H9 (cell line): ENCODE data around the gene PLEKHA5. TPM values are rescaled to one million over a fixed set of nuclear protein-coding genes. Genes with fewer than 3 reads are reported as not detected.

Experiments
- DNase-seq: peaks from one replicate; pipeline ENCODE4 v3.0.0-alpha.2; 2017
- H2AFZ ChIP-seq: one replicate; pipeline ENCODE4 v1.6.1; 2013; ENCODE audit warnings: mild to moderate bottlenecking, low read length, control low read depth, moderate library complexity
- H2AK5ac ChIP-seq: 2 replicates; pipeline ENCODE4 v1.6.1; 2013; ENCODE audit warnings: low read length, control low read depth, mixed read lengths; ENCODE audit not compliant: insufficient read length
- H2BK120ac ChIP-seq: one replicate; pipeline ENCODE4 v1.6.1; 2013; ENCODE audit warnings: low read depth, mild to moderate bottlenecking, low read length, control low read depth, inconsistent platforms; ENCODE audit not compliant: poor library complexity, severe bottlenecking
- H2BK12ac ChIP-seq: 2 replicates; pipeline ENCODE4 v1.6.1; 2013; ENCODE audit warnings: low read length, control low read depth, mixed read lengths, low read depth; ENCODE audit not compliant: insufficient read length
- H2BK15ac ChIP-seq: 2 replicates; pipeline ENCODE4 v1.6.1; 2013; ENCODE audit warnings: low read depth, low read length, control low read depth
- H2BK20ac ChIP-seq: one replicate; pipeline ENCODE4 v1.6.1; 2013; ENCODE audit warnings: low read depth, mild to moderate bottlenecking, low read length, control low read depth, inconsistent platforms; ENCODE audit not compliant: poor library complexity, severe bottlenecking
- H2BK5ac ChIP-seq: 2 replicates; pipeline ENCODE4 v1.6.1; 2013; ENCODE audit warnings: low read length, control low read depth, mixed read lengths; ENCODE audit not compliant: insufficient read length
- H3K14ac ChIP-seq: 2 replicates; pipeline ENCODE4 v1.6.1; 2013; ENCODE audit warnings: low read length, control low read depth; ENCODE audit not compliant: insufficient read depth
- H3K18ac ChIP-seq: 2 replicates; pipeline ENCODE4 v1.6.1; 2013; ENCODE audit warnings: low read depth, mild to moderate bottlenecking, mixed read lengths, low read length, control low read depth; ENCODE audit not compliant: insufficient read length
- H3K23ac ChIP-seq: 2 replicates; pipeline ENCODE4 v1.6.1; 2013; ENCODE audit warnings: low read length, control low read depth, mixed read lengths, low read depth; ENCODE audit not compliant: insufficient read length
- H3K23me2 ChIP-seq: 2 replicates; pipeline ENCODE4 v1.6.1; 2013; ENCODE audit warnings: low read depth, mild to moderate bottlenecking, mixed read lengths, low read length, control low read depth; ENCODE audit not compliant: insufficient read length, poor library complexity, severe bottlenecking
- H3K27ac ChIP-seq: 2 replicates; pipeline ENCODE4 v1.5.1; 2013; ENCODE audit warnings: low read length, control low read depth, mixed read lengths, low read depth; ENCODE audit not compliant: insufficient read length
- H3K27me3 ChIP-seq: 2 replicates; pipeline ENCODE4 v1.6.1; 2013; ENCODE audit warnings: low read length, control low read depth, inconsistent platforms; ENCODE audit not compliant: insufficient read depth
- H3K4ac ChIP-seq: 2 replicates; pipeline ENCODE4 v1.6.1; 2013; ENCODE audit warnings: low read depth, mild to moderate bottlenecking, control low read depth, inconsistent platforms, low read length, moderate library complexity
- H3K4me1 ChIP-seq: 2 replicates; pipeline ENCODE4 v1.6.1; 2013; ENCODE audit warnings: low read length, control low read depth, inconsistent platforms; ENCODE audit not compliant: insufficient read depth
- H3K4me2 ChIP-seq: 2 replicates; pipeline ENCODE4 v1.6.1; 2013; ENCODE audit warnings: low read length, control low read depth, mixed read lengths; ENCODE audit not compliant: insufficient read length, insufficient read depth
- H3K56ac ChIP-seq: 2 replicates; pipeline ENCODE4 v1.6.1; 2013; ENCODE audit warnings: low read depth, mild to moderate bottlenecking, mixed read lengths, low read length, control low read depth; ENCODE audit not compliant: insufficient read length
- H3K79me1 ChIP-seq: 2 replicates; pipeline ENCODE4 v1.6.1; 2013; ENCODE audit warnings: low read depth, mild to moderate bottlenecking, moderate library complexity, low read length, control low read depth, inconsistent platforms; ENCODE audit not compliant: insufficient read depth, poor library complexity, severe bottlenecking
- H3K79me2 ChIP-seq: 2 replicates; pipeline ENCODE4 v1.6.1; 2013; ENCODE audit warnings: low read length, control low read depth, inconsistent platforms; ENCODE audit not compliant: insufficient read depth
- H3K9ac ChIP-seq: 2 replicates; pipeline ENCODE4 v1.6.1; 2013; ENCODE audit warnings: low read length, control low read depth, mixed read lengths; ENCODE audit not compliant: insufficient read length; ENCODE audit errors: extremely low read depth
- H3K9me3 ChIP-seq: one replicate; pipeline ENCODE4 v1.6.1; 2013; ENCODE audit warnings: low read depth, low read length, inconsistent platforms; ENCODE audit not compliant: control insufficient read depth
- H3T11ph ChIP-seq: one replicate; pipeline ENCODE4 v1.6.1; 2013; ENCODE audit warnings: mild to moderate bottlenecking, low read length, control low read depth, inconsistent platforms
- H4K20me1 ChIP-seq: one replicate; pipeline ENCODE4 v1.6.1; 2013; ENCODE audit not compliant: control insufficient read depth, insufficient read length, insufficient read depth
- H4K5ac ChIP-seq: 2 replicates; pipeline ENCODE4 v1.6.1; 2013; ENCODE audit warnings: low read depth, mild to moderate bottlenecking, mixed read lengths, low read length, control low read depth; ENCODE audit not compliant: insufficient read length
- H4K8ac ChIP-seq: replicated peaks from 2 replicates; pipeline ENCODE4 v1.6.1; 2013; ENCODE audit warnings: low read length, control low read depth, mixed read lengths, low read depth; ENCODE audit not compliant: insufficient read length
- H4K91ac ChIP-seq: 2 replicates; pipeline ENCODE4 v1.6.1; 2013; ENCODE audit warnings: low read depth, mild to moderate bottlenecking, moderate library complexity, mixed read lengths, low read length, control low read depth; ENCODE audit not compliant: insufficient read length
- H3K27ac Mint-ChIP-seq, 3 experiments: 2 replicates in 2 of 3; 3 replicates in 1 of 3; pipeline ENCODE4 v1.8.0; 2020 to 2021; ENCODE audit warnings: mixed read lengths in 3 of 3, mild to moderate bottlenecking in 1 of 3, moderate library complexity in 1 of 3
- H3K27me3 Mint-ChIP-seq: 2 replicates; pipeline ENCODE4 v1.8.0; 2021; ENCODE audit warnings: low read depth, mild to moderate bottlenecking, moderate library complexity, mixed read lengths
- H3K36me3 Mint-ChIP-seq, 3 experiments: 2 replicates in 2 of 3; 3 replicates in 1 of 3; pipeline ENCODE4 v1.8.0; 2020 to 2021; ENCODE audit warnings: low read depth in 3 of 3, mixed read lengths in 3 of 3; ENCODE audit not compliant: insufficient read depth in 1 of 3
- H3K4me1 Mint-ChIP-seq, 2 experiments: 2 replicates each; pipeline ENCODE4 v1.8.0; 2020; ENCODE audit warnings: mixed read lengths in 2 of 2
- H3K4me3 Mint-ChIP-seq, 2 experiments: 2 replicates in 1 of 2; 3 replicates in 1 of 2; pipeline ENCODE4 v1.8.0; 2020 to 2021; ENCODE audit warnings: mild to moderate bottlenecking in 2 of 2, mixed read lengths in 2 of 2, moderate library complexity in 1 of 2
- H3K9me3 Mint-ChIP-seq, 2 experiments: 2 replicates in 1 of 2; 3 replicates in 1 of 2; pipeline ENCODE4 v1.8.0; 2020; ENCODE audit warnings: mild to moderate bottlenecking in 2 of 2, mixed read lengths in 2 of 2, moderate library complexity in 1 of 2
- CTCF ChIP-seq: fragments of 200-600 bp; sonication (generic); conservative IDR thresholded peaks from 3 replicates; pipeline ENCODE4 v1.8.0; 2021; ENCODE audit warnings: antibody characterized with exemption, mild to moderate bottlenecking
- WGBS: extraction: QIAGEN DNeasy Blood & Tissue Kit; methylation state at CpG from one replicate; pipeline ENCODE4 v1.1.7; 2013; ENCODE audit warnings: missing lambda C conversion rate, low lambda C conversion rate, mixed read lengths; ENCODE audit not compliant: insufficient read length; ENCODE audit errors: extremely low coverage; 5-methylcytosine and 5-hydroxymethylcytosine counted together
- total RNA-seq: library from RNA; stranded (reverse); gene quantifications from 2 replicates; pipeline ENCODE4 v1.2.1, GENCODE V29; 2021

PLEKHA5 gene
- total RNA-seq, 1 experiment from 2014 or later, result 86.7 TPM

- Histone ChIP-seq H3T11ph (no peak overlapping the region), H3K23ac (no peak overlapping the region), H2AK5ac (no peak overlapping the region), H2BK120ac (peak overlapping the region; percentile 9), H3K4me1 (peaks cover 12% of the 10 kb centered on the region), H2BK20ac (no peak overlapping the region), H3K9ac (no peak overlapping the region), H3K79me1 (peaks cover 6% of the 10 kb centered on the region), H4K5ac (no peak overlapping the region), H3K56ac (no peak overlapping the region), H3K14ac (no peak overlapping the region), H3K4ac (no peak overlapping the region), H3K23me2 (no peaks in the 10 kb centered on the region), H3K27me3 (no peaks in the 10 kb centered on the region), H4K20me1 (no peaks in the 10 kb centered on the region), H4K91ac (no peak overlapping the region), H2AFZ (no peak overlapping the region), H3K9me3 (no peaks in the 10 kb centered on the region), H3K27ac (no peak overlapping the region), H2BK5ac (no peak overlapping the region), H3K18ac (no peak overlapping the region), H3K79me2 (peaks cover 4% of the 10 kb centered on the region; the same call in 1 of the 2 replicates), H2BK15ac (no peak overlapping the region), H4K8ac (no peak overlapping the region), H2BK12ac (no peak overlapping the region), H3K4me2 (no peak overlapping the region)
- peaks cover 20 to 32% (median 30%) of the 10 kb centered on the region in 3 experiments for H3K36me3 Mint-ChIP-seq
- no peak for TF ChIP-seq CTCF
- no peak for DNase-seq
- H3K4me1 Mint-ChIP-seq, result peaks cover 4 to 8% of the 10 kb centered on the region in 2 experiments
- WGBS, result no CpG with 5 or more reads among the region's 9 CpGs
- H3K27ac Mint-ChIP-seq, result peak overlapping the region in 1 of 3 experiments; percentile 64; a peak in 1 of 7 replicates
- no peaks in the 10 kb centered on the region for H3K27me3 Mint-ChIP-seq
- no peak overlapping the region for H3K4me3 Mint-ChIP-seq
- peaks cover 2 to 7% of the 10 kb centered on the region in 2 experiments; a peak in 4 of 5 replicates for H3K9me3 Mint-ChIP-seq
Observed at GRCh38 chr12:19212245-19212644, 82.7 kb downstream of the PLEKHA5 start.
